Measurements from ENCODE around the gene LEAP2. TPM values are rescaled to one million over a fixed set of nuclear protein-coding genes. Genes with fewer than 3 reads are reported as not detected.

Gene LEAP2
- 0.22 and 0.51 TPM in 2 replicates for total RNA-seq (2012; rRNA removed)

- H3K4me2 ChIP-seq (ENCODE audit: low read length) = no peak within 1 kb of the TSS
- peaks cover 78% of the 10 kb centered on the region for H3K36me3 ChIP-seq (ENCODE audit: insufficient read depth, low read length)
- H3K9ac ChIP-seq (ENCODE audit: low read depth, low read length) = no peak within 1 kb of the TSS
- H3K9me3 ChIP-seq (replicated peaks; ENCODE audit: low read length) = no peaks in the 10 kb centered on the region
- no peak within 1 kb of the TSS for H3K4me3 ChIP-seq (ENCODE audit: low read length)
- no peaks in the 10 kb centered on the region for H3K27me3 ChIP-seq (ENCODE audit: control insufficient read depth, insufficient read depth, low read length)
- peaks cover 3% of the 10 kb centered on the region for H3K4me1 ChIP-seq (ENCODE audit: control insufficient read depth, insufficient read depth, low read length)
These were observed at the start of gene LEAP2 for GRCh38 chr5:132873119-132873929. TSS of gene LEAP2 (plus strand) at chr5:132873668. CDS start at chr5:132873695, 27 bp downstream.

GRCh38 chr5:132824426-132824825, 49.0 kb upstream of the LEAP2 start:
- no peaks in the 10 kb centered on the region for H3K9me3 ChIP-seq (replicated peaks; ENCODE audit: low read length)
- no peak overlapping the region for H3K4me3 ChIP-seq (ENCODE audit: low read length)
- no peak overlapping the region for H3K4me2 ChIP-seq (ENCODE audit: low read length)
- H3K27me3 ChIP-seq (ENCODE audit: control insufficient read depth, insufficient read depth, low read length) = no peaks in the 10 kb centered on the region
- H3K9ac ChIP-seq (ENCODE audit: low read depth, low read length) = no peak overlapping the region
- peaks cover 4% of the 10 kb centered on the region for H3K4me1 ChIP-seq (ENCODE audit: control insufficient read depth, insufficient read depth, low read length)
- peaks cover 11% of the 10 kb centered on the region for H3K36me3 ChIP-seq (ENCODE audit: insufficient read depth, low read length)

- no peaks in the 10 kb centered on the region for H3K9me3 ChIP-seq (replicated peaks; ENCODE audit: low read length)
- H3K4me3 ChIP-seq (ENCODE audit: low read length) = no peak overlapping the region
- H3K9ac ChIP-seq (ENCODE audit: low read depth, low read length) = no peak overlapping the region
- H3K4me2 ChIP-seq (ENCODE audit: low read length) = no peak overlapping the region
- H3K27me3 ChIP-seq (ENCODE audit: control insufficient read depth, insufficient read depth, low read length) = no peaks in the 10 kb centered on the region
- peaks cover 11% of the 10 kb centered on the region for H3K36me3 ChIP-seq (ENCODE audit: insufficient read depth, low read length)
- H3K4me1 ChIP-seq (ENCODE audit: control insufficient read depth, insufficient read depth, low read length) = peaks cover 8% of the 10 kb centered on the region
These were observed 48.2 kb upstream of the LEAP2 start for GRCh38 chr5:132825033-132825833.

GRCh38 chr5:132825834-132826391, 47.6 kb upstream of the LEAP2 start:
- Histone ChIP-seq H3K27me3 (ENCODE audit: control insufficient read depth, insufficient read depth, low read length) (no peaks in the 10 kb centered on the region), H3K9ac (ENCODE audit: low read depth, low read length) (no peak overlapping the region), H3K4me1 (ENCODE audit: control insufficient read depth, insufficient read depth, low read length) (peaks cover 8% of the 10 kb centered on the region)

GRCh38 chr5:132826424-132827082, 46.9 kb upstream of the LEAP2 start:
- H3K4me1 ChIP-seq (ENCODE audit: control insufficient read depth, insufficient read depth, low read length) = peaks cover 8% of the 10 kb centered on the region
- H3K27me3 ChIP-seq (ENCODE audit: control insufficient read depth, insufficient read depth, low read length) = no peaks in the 10 kb centered on the region
- no peak overlapping the region for H3K4me3 ChIP-seq (ENCODE audit: low read length)
- H3K4me2 ChIP-seq (ENCODE audit: low read length) = no peak overlapping the region
- H3K36me3 ChIP-seq (ENCODE audit: insufficient read depth, low read length) = peaks cover 11% of the 10 kb centered on the region
- no peak overlapping the region for H3K9ac ChIP-seq (ENCODE audit: low read depth, low read length)
- H3K9me3 ChIP-seq (replicated peaks; ENCODE audit: low read length) = no peaks in the 10 kb centered on the region

More at GRCh38 chr5:132825834-132826391, 47.6 kb upstream of the LEAP2 start:
- no peak overlapping the region for H3K4me2 ChIP-seq (ENCODE audit: low read length)
- H3K36me3 ChIP-seq (ENCODE audit: insufficient read depth, low read length) = peaks cover 11% of the 10 kb centered on the region
- H3K9me3 ChIP-seq (replicated peaks; ENCODE audit: low read length) = no peaks in the 10 kb centered on the region
- H3K4me3 ChIP-seq (ENCODE audit: low read length) = no peak overlapping the region

GRCh38 chr5:132827943-132828673, 45.4 kb upstream of the LEAP2 start:
- H3K27me3 ChIP-seq (ENCODE audit: control insufficient read depth, insufficient read depth, low read length) = no peaks in the 10 kb centered on the region
- H3K4me2 ChIP-seq (ENCODE audit: low read length) = no peak overlapping the region
- no peak overlapping the region for H3K4me3 ChIP-seq (ENCODE audit: low read length)
- peaks cover 8% of the 10 kb centered on the region for H3K4me1 ChIP-seq (ENCODE audit: control insufficient read depth, insufficient read depth, low read length)
- H3K9me3 ChIP-seq (replicated peaks; ENCODE audit: low read length) = no peaks in the 10 kb centered on the region
- H3K9ac ChIP-seq (ENCODE audit: low read depth, low read length) = no peak overlapping the region
- peaks cover 11% of the 10 kb centered on the region for H3K36me3 ChIP-seq (ENCODE audit: insufficient read depth, low read length)

GRCh38 chr5:132828846-132829494, 44.5 kb upstream of the LEAP2 start:
- no peaks in the 10 kb centered on the region for H3K27me3 ChIP-seq (ENCODE audit: control insufficient read depth, insufficient read depth, low read length)
- H3K4me2 ChIP-seq (ENCODE audit: low read length) = peak overlapping the region; percentile 99
- H3K9me3 ChIP-seq (replicated peaks; ENCODE audit: low read length) = no peaks in the 10 kb centered on the region
- H3K4me3 ChIP-seq (ENCODE audit: low read length) = no peak overlapping the region
- H3K36me3 ChIP-seq (ENCODE audit: insufficient read depth, low read length) = peaks cover 8% of the 10 kb centered on the region
- peak overlapping the region; percentile 89 for H3K9ac ChIP-seq (ENCODE audit: low read depth, low read length)
- peaks cover 8% of the 10 kb centered on the region for H3K4me1 ChIP-seq (ENCODE audit: control insufficient read depth, insufficient read depth, low read length)

GRCh38 chr5:132829742-132830435, 43.6 kb upstream of the LEAP2 start:
- no peaks in the 10 kb centered on the region for H3K27me3 ChIP-seq (ENCODE audit: control insufficient read depth, insufficient read depth, low read length)
- peak overlapping the region; percentile 99 for H3K4me2 ChIP-seq (ENCODE audit: low read length)
- peaks cover 4% of the 10 kb centered on the region for H3K36me3 ChIP-seq (ENCODE audit: insufficient read depth, low read length)
- peaks cover 8% of the 10 kb centered on the region for H3K4me1 ChIP-seq (ENCODE audit: control insufficient read depth, insufficient read depth, low read length)
- H3K9me3 ChIP-seq (replicated peaks; ENCODE audit: low read length) = no peaks in the 10 kb centered on the region
- peak overlapping the region; percentile 99 for H3K4me3 ChIP-seq (ENCODE audit: low read length)
- H3K9ac ChIP-seq (ENCODE audit: low read depth, low read length) = peak overlapping the region; percentile 89

GRCh38 chr5:132830436-132831094, 42.9 kb upstream of the LEAP2 start, which contains the start of gene SHROOM1:
TSS of gene SHROOM1 (minus strand) at chr5:132830647. CDS start at chr5:132826140, 4,507 bp downstream.
- H3K27me3 ChIP-seq (ENCODE audit: control insufficient read depth, insufficient read depth, low read length) = no peaks in the 10 kb centered on the region

More at GRCh38 chr5:132830436-132831094, 42.9 kb upstream of the LEAP2 start, which contains the start of gene SHROOM1:
- no peaks in the 10 kb centered on the region for H3K9me3 ChIP-seq (replicated peaks; ENCODE audit: low read length)
- H3K4me1 ChIP-seq (ENCODE audit: control insufficient read depth, insufficient read depth, low read length) = peaks cover 8% of the 10 kb centered on the region
- H3K4me2 ChIP-seq (ENCODE audit: low read length) = peak within 1 kb of the TSS; percentile 99
- H3K4me3 ChIP-seq (ENCODE audit: low read length) = peak within 1 kb of the TSS; percentile 99
- H3K36me3 ChIP-seq (ENCODE audit: insufficient read depth, low read length) = no peaks in the 10 kb centered on the region
- H3K9ac ChIP-seq (ENCODE audit: low read depth, low read length) = peak within 1 kb of the TSS; percentile 89

Data from skeletal muscle satellite cell (primary cell).